Stimulated activated CD8-positive, alpha-beta memory T cell treated with anti-CD3 and anti-CD28 coated beads, Interleukin-15, amount 100 ng/mL, for 48 hours (primary cell): ENCODE results near the gene NWD2.

ENCODE experiments used
- DNase-seq, 2 donors: peaks; one replicate each; pipeline ENCODE4 v3.0.0-alpha.2; 2020; ENCODE audit warnings: low read depth in 2 of 2

The NWD2 gene

GRCh38 chr4:37304612-37305011, 60.1 kb downstream of the NWD2 start:
- no peak for DNase-seq

DNA sequence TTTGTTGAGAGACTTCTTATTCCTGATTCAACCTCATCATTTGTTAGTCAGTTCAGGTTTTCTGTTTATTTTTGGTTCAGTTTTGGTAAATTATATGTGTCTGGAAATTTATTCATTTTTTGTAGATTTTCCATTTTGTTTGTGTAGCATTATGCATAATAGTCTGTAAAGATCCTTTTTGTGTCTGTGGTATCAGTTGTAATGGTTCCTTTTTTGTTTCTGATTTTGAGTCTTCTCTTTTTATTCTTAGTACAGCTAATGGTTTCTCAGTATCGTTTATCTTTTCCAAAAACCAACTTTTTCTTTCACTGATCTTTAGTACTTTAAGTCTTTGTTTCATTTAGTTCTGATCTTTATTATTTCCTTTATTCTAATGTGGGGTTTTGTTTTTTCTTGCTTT, 61.4 kb downstream of the NWD2 start:
- no peak for DNase-seq

GRCh38 chr4:37317104-37317643, 72.6 kb downstream of the NWD2 start:
- DNase-seq = no peak

DNA sequence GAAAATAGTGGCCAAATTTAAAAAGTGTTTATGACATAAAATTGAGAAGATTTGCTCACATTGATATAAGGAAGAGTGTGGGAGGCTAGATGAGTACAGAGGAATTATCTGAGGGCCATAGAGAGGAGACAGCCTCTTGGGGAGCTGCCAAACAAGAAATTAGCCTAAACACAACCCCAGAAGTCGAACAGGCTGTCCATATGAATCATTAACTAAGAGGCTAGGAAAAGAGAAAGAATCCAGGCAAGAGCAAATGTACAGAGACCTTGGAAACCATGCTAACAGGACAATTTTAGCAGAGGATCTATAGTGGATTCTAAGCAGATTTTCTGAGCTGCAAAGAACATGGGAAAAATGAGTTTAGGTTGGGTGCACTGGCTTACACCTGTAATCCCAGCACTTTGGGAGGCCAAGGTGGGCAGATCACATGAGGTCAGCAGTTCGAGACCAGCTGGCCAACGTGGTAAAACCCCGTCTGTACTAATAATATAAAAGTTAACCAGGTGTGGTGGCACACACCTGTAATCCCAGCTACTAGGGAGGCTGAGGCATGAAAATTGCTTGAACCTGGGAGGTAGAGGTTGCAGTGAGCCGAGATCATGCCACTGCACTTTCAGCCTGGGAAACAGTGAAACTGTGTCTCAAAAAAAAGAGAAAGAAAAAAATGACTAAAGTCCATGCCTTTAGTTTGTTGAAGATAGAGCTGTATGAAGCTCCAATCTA, 76.1 kb downstream of the NWD2 start:
- DNase-seq = no peak

DNA sequence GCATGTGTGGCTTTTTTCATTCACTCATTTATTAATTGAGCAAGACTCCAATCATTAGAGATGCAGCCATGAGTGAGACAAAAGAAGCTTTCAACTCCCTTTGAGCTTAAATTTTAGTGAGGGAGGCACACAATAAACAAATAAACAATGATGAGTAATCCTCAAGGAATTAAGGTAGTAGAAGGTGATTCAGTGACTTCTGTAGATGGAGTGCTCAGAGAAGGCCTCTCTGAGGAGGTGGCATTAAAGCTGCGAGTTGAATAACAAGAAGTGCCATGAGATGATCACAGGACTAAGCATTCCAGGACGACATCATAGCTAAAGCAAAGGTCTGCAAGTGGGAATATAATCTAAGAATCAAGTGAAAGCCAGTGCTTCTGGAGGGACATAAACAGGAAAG, 77.6 kb downstream of the NWD2 start:
- no peak for DNase-seq

DNA sequence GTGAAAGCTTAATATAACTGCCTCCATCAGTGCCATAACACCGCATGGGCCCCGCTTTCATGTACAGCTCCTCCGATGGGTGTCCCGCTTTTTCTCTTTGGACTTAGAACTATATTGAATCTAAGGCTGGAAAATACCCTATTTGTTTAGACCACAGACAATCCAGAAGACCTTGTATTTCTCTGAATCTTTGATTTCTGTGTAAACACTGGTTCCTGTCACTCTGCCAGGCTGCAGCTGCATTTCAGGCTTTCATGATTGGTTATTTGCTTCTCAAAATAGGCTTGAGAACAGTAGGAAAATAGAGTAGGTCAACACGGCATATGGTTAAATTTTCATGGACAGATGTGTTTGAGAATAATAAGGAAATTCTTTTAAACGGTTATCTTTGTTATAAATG, 80.0 kb downstream of the NWD2 start:
- no peak for DNase-seq

DNA sequence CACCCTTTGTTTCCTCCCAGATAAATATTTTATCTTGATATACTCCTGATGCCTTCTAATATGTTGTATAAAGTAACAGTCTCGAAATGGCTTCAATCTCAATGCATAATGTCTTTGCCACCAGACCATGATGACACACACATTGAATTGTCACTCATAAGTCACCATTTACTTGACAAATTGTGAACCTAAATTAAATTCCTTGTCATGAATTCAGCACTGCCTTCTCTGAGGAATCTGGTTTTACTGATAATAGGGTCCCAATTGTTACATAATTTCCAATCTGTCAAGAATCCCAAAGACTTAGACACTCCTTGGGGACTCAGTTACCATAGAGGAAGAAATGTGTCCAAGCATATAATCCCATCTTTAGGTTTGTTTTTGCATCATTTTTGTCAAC, 82.3 kb downstream of the NWD2 start:
- no peak for DNase-seq

DNA sequence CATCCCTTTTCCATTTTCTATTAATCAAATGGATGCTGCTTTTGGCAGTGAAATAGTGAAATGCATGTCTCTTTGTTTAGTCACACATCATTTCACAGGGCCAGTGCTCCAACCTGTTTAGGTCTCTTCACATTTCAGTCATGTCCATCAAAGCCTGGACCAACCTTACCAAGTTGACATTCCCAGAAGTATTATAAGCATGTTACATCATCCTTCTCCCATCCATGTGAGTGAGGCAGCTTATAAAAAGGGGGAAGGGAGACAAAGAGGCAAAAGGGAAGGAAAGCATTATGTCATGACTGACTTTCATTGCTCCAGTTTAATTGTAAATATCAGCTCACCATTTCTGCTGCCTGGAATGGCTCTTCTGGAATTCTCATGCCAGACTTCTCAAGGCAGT, 94.4 kb downstream of the NWD2 start:
- no peak for DNase-seq

DNA sequence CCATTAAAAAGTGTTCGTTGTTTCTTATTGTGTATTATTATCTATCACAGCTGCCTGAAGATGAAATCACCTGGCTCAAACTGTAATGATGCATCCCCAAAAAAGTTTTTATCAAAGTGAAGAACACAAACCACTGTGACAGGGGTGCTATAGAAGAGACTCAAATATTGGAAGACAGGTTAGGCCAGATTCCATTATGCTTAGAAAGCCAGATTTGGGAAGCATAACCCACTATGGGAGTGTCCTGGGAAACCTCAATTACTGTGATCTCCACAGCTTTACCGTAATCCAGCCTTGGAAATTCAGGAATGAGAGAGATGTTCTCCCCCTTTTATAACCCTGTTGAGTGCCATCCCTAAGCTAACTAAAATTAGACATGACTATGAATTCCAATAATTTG, 114.2 kb downstream of the NWD2 start:
- no peak for DNase-seq

DNA sequence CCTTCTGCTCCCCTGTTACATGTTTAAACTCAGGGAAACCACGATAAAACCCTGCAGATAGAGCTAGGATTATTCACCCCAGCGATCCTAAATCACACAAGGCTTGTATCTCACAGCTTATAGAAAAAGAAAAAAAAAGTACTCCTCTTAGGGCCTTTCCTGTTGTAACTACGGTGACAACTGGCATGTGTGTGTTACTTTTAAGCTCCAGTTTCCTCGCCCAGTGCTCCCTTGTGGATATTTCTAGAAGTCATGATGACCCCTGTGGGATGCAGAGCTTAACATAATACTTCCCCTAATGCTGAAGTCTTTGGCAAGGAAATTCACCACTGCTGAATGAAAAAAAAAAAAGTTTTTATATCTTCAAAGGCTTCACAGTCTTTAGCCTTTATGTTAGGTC, 114.7 kb downstream of the NWD2 start:
- no peak for DNase-seq

- DNase-seq = no peak
Measured at GRCh38 chr4:37365888-37366287, 121.3 kb downstream of the NWD2 start.

- no peak for DNase-seq
Measured at GRCh38 chr4:37367901-37368300, 123.4 kb downstream of the NWD2 start.

GRCh38 chr4:37370052-37370451, 125.5 kb downstream of the NWD2 start:
- no peak for DNase-seq

DNA sequence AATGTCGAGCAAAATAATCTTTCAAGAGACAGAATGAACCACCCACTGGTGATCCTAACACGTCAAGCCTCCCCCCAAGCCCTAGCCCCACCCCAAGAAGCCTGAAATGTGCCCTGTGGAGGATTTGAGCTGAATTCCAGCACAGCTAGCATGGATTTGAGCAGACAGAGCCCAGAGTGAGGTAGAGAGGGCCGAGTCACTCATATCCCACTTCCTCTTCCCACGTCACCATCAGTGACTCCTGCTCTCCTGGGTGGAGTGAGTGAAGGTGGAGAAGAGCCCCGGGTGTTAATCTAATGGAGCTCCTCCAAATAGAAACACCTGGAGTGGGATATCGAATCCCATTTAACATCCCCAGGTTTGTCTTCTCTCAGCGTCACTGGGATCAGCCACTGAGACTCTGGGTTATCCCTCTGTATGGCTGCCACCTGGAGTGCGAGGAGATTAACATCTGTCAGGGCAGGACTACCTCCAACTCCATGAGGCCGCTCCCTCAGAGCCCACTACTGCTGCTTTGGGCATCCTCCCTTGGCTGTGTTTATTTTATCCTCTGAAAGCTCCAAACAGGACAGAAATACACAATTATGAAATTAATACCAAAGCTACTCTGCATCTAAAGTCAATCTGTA, 136.6 kb downstream of the NWD2 start:
- no peak for DNase-seq

- DNase-seq = no peak
Measured at GRCh38 chr4:37383579-37384229, 139.2 kb downstream of the NWD2 start.

GRCh38 chr4:37385424-37385823, 140.9 kb downstream of the NWD2 start:
- no peak for DNase-seq

DNA sequence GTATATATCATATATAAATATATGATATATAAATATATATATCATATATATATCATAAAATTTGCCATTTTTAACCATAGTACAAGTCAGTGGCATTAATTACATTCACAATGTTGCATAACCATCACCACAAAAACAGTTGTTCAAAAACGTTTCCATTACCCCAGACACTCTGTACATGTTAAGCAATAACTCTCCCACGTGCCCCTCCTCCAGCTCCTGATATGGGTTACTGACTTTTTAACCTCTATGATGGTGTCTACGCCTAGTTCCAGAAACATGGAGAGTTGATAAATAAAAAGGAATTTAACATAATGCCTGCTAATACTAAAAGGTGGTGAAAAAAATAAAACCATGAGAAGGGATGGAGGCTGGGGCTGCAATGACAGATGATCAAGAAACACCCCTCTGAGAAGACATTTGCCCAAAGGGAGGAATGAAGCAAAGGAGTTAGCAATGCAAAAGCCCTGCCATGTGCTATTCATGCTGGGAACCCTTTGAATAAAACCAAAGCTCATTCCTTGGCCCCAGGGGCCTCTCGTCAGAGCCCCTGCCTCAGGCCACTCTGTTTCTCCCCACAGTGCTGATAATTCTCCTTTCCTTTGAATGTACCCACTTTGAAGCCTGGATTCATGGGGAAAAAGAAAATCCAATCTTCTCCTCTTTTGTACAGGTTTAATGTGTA, 144.3 kb downstream of the NWD2 start:
- no peak for DNase-seq

GRCh38 chr4:37389366-37389765, 144.8 kb downstream of the NWD2 start:
- no peak for DNase-seq

GRCh38 chr4:37389967-37390580, 145.5 kb downstream of the NWD2 start:
- no peak for DNase-seq

- DNase-seq = no peak
Measured at GRCh38 chr4:37392521-37393255, 148.1 kb downstream of the NWD2 start.

DNA sequence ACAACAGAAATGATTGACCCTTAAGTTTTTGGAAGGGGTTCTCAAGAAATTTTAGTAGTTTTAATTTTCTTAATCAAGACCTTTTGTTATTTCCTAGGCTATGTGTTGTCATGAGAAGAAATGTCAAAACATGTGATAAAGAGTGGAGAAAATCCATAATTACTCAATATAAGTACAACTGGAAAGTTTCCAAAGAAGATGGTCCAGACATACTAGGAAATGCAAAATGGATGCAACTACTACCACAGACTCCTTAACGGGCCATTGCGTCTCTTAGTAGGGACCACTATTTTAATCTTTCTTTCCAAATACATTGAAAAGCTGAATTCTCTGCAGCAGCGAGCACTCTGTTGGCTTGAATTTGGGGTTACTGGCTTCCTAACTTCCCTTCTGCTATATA, 148.8 kb downstream of the NWD2 start:
- no peak for DNase-seq
